ENCODE measurements around the gene ANTXR2.
"Not testable (repeated sequence)": the region's sequence is repeated elsewhere in the genome, so short reads cannot be mapped to it uniquely, and the experiment has no call there.

Gene ANTXR2

GRCh38 chr4:79904331-79904730 is 168.7 kb downstream of the ANTXR2 start:
- DNase-seq = no peak

DNA sequence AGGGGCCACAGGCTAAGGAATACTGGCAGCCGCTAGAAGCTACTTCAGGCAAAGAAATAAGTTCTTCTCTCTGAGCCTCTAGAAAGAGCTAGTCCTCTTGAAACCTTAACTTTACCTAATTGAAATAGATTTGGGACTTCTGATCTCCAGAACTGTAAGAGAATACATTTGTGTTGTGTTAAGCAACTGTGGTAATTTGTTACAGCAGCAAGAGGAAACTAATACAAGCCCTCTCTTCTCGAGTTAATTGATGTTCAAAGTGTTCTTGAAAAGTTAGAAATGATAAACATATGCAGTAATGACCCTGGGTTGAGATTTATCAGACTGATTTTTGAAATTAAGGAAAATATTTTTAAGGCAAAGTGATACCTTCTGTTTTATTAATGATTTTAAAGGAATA is 172.8 kb downstream of the ANTXR2 start:
- DNase-seq = no peak

DNA sequence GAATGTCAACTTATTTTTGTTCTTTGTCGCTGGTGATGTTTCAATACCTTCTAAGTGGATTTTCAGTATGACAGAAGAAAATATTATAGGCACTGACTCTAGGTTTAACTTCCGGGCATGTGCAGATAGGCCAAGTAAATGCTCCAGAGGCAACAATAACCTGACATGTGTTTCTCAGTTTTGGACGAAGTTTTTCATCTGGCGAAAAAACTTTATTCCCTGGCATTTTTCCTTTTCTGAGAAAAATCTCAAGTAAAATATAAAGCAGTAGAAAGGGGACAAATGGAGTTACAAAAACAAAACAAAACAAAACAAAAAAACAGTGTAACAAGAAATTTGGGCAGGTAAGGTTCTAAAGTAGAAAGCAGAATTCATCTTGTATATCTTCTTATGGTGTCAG is 173.5 kb downstream of the ANTXR2 start:
- DNase-seq = no peak

- DNase-seq = no peak
These were observed 175.0 kb downstream of the ANTXR2 start for GRCh38 chr4:79898055-79898454.

DNA sequence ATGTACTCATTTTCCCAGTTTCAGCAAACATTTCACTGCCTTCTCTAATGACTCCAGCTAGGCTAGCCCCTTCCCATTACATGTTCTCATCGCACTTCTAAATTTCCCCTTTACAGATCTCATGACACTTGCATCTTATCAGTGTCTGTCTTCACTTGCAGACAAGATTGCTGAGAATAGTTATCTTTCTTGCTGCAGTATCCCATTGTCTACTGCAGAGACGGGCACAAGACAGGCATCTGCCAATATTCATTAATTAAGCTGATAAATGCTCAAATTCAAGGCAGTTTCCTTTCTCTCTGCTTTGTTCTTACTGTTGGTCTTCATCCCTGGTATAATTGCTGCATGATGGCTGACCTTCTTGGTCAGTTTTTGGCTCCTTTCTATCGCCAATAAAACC is 175.9 kb downstream of the ANTXR2 start:
- no peak for DNase-seq

- no peak for DNase-seq
These were observed 179.6 kb downstream of the ANTXR2 start for GRCh38 chr4:79893456-79893855.

DNA sequence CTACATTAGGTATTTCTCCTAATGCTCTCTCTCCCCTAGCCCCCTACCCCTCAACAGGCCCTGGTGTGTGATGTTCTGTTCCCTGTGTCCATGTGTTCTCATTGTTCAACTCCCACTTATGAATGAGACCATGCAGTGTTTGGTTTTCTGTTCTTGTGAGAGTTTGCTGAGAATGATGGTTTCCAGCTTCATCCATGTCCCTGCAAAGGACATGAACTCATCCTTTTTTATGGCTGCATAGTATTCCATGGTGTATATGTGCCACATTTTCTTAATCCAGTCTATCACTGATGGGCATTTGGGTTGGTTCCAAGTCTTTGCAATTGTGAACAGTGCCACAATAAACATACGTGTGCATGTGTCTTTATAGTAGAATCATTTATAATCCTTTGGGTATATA is 184.0 kb downstream of the ANTXR2 start:
- not testable (repeated sequence) for DNase-seq

- DNase-seq = no peak
These were observed 186.5 kb downstream of the ANTXR2 start for GRCh38 chr4:79886557-79886956.

GRCh38 chr4:79886021-79886420 is 187.0 kb downstream of the ANTXR2 start:
- no peak for DNase-seq

DNA sequence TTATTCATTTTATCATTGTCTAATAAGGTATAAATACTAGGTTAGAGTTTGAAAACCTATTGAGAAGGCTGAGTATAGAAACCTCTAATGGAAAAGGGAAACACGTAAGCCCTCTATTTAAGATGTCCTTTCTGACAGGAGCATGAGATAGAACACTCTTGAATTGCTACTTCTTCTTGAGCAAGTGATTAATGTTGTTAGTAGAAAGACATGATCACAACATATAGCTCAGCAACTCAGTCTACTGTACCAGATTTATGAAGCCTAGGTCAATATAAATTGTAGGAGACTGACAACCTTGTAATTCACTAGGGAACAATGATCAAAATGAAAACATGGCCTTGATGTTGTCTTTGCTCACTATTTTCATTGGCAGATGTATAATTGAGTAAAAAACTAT is 189.7 kb downstream of the ANTXR2 start:
- DNase-seq = no peak

DNA sequence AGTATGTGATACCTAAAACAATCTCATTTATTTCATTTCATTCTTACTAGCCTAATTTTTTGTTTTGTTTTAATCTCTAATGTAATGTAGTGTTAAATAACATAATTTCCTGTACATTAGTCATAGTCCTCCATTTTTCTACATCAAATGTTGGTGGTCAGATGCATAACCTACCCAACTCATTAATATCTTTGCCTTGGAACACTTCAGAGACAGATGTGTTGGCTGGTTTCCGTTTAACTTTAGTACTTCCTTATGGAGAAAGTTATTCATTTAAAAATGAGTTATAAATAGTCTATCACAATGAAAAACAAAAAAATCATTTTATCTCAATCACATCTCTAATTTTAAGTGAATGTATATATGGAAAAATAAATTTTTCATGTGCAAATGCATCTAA is 190.2 kb downstream of the ANTXR2 start:
- DNase-seq = no peak

DNA sequence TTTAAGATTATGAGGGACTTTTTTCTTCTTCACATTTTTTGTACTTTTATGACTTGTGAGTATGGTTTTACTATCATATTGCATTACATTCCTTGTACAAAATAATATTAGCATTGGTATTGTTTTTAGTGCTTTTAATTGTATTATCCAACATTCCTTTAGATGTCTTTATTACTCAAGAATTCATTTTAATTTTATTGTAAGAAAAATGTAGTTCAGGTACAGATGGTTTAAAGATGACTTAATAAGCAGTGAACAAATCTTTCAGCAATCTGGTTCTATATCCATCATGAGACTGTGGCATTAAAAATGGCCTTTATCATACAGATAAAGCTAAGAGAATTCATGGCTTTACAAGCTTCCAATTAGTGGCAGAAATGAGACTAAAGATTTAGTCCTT is 191.6 kb downstream of the ANTXR2 start:
- DNase-seq = no peak

GRCh38 chr4:79877511-79877910 is 195.5 kb downstream of the ANTXR2 start:
- DNase-seq = no peak

GRCh38 chr4:79875344-79875899 is 197.6 kb downstream of the ANTXR2 start:
- DNase-seq = no peak

DNA sequence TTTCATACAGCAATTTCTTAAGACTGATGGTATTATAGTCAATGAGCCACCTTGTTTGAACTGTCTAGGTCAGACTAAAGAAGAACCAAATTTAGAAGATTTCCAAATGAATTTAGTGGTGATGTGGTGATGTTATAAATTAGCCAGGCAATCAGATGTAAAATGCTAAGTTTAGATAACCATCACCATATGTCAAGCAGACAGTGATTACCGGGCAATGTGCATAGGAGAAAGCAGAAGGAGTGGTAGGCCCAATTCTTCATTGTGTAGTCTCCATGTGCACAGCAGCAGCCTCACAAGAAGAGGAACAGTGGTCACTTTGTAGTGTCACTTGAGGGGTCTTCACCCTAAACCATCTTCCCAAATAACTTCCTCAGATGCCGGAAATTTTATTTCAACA is 198.8 kb downstream of the ANTXR2 start:
- DNase-seq = no peak

GRCh38 chr4:79872738-79873137 is 200.3 kb downstream of the ANTXR2 start:
- DNase-seq = peak; percentile 18

GRCh38 chr4:79871961-79872360 is 201.1 kb downstream of the ANTXR2 start:
- DNase-seq = no peak

DNA sequence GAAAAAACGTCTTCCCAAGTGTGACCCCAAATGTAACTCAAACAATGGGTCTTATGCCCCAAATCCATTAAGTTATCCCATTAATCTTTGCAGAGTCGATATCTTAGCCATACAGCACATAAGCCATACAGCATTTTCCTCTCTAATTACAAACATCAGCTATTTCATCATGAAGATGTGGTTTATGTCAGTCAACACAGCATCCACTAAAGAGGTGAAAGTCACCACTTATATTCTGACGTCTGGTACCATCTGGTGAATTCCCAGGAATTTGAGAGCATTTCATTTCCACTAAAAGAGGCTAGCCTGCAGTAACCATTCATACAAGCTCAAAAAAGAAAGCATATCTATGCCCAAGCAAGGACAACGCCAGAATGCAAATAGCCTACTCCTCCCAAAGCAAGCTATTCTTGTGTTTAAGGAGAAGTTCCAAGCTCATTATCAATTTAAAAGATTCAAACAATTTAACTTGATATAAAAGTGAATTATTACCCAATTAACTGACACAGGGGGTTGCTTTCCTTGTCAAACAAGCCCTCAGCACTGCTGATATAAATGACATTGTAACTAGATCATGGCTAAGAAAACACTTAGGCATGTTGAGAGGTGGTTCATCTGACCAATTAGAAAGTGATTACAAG is 203.3 kb downstream of the ANTXR2 start:
- peak; percentile 66 for DNase-seq

DNA sequence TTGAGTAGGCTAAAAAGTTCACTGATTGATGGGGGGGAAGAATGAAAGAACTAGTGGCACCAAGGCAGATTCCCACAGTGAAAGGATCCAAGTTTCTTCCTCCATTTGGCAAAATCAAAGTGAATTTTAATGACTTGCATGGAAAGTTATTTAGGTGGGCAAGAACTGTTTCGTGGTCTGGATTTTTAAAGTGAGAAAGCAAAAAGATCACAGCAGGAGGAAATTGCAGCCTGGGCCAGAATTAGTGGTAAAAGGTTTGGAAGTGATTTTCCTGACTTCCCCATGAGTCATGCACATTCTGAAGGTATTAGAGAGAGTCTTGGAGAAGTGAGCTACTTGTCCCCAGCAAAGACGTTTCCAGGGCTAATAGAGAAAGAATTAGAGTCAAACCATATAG is 207.8 kb downstream of the ANTXR2 start:
- no peak for DNase-seq

DNA sequence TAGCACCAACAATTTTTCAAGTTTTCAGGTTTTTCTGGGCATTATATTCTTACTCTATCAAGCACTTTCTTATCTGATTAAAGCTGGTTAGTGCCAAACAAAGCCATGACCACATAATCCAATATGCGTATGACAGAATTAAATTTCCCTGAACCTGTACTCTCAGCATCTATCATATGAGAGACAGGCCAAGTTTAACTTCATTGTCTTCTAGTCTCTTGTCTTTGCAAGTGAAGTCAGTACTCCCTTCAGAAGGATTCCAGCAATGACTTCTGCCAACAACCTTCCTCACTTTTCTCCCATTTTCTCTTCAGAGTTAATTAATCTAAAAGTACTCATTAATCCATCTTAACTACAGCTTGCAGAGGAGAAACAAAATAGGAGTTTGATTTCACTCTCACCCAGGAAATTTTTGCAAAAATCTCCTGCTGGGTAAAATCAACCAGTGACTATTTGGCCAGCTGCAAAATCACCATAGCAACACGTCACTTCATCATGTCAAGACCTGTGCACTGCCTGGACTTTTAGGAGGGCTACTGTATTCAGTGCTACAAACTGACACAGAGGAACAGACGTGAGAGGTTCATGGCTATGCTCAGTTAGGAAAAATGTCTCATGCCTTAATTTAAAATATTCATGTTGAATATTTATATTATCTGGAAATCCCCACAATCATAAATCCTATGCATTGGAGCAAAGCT is 208.4 kb downstream of the ANTXR2 start:
- no peak for DNase-seq

DNA sequence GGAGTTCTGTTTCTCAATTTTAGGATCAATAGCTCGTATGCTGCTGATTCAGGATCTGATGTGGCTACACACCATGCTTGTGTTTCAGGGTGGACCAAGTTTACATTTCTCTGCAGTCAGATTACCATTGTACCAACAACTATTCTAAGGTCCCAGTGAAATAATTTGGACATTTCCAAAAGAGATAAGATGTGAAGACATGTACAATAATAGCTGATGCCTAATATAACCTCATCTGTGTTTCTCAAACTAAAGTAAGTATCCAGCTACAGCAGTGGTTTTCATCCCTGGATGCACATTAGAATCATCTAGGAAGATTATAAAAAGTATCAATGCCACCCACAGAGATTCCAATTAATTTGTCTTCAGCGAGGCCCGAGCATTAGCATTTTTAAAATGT is 209.7 kb downstream of the ANTXR2 start:
- DNase-seq = peak; percentile 58

DNA sequence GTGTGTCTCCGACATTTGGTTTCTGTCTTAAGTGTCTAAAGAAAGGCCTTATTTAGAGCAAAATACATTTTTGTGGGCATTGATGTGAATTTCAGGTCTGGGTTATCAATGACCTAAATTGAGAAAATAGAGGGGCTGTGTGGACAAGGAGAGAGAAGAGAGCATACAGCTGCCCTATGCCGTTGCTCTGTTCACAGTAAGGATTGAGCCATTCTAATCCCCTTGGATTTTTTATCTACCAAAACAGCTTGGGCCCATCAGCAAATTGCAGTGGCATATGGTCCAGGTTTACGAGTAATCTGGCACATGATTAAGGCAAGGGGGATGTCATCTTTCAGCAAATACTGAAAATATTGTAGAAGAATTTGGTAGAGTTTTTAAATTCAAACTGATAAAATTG is 210.2 kb downstream of the ANTXR2 start:
- DNase-seq = peak; percentile 79

DNA sequence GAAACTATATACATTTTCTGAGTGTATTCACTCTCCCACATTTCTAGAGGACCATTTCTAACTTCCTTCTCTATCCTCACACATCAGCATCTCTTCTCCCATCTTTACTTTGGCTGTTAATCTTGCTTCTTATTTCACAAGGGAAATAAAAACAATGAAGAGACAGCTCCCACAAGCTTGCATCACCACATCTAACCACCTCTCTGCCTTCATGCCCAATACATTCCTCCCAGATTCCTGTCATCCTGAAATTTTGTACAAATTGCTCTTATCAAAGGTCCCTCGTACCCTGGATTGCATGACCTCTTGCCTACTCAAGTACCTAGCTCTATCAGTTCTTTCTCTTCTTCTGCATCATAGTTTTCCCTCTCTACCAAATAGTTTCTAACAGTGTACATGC is 215.2 kb downstream of the ANTXR2 start:
- DNase-seq = no peak

- DNase-seq = no peak
These were observed 216.8 kb downstream of the ANTXR2 start for GRCh38 chr4:79856196-79856595.

Measured in NCI-H2171 treated with DMSO at 0.1 percent for 48 hours (cell line).